NCI-H446 treated with DMSO at 0.1 percent for 48 hours (cell line): ENCODE results near the gene SLC35G6.
A peak's percentile ranks its signal among the peaks of the same experiment; 100 is the strongest.
"Not testable (repeated sequence)": the region's sequence is repeated elsewhere in the genome, so short reads cannot be mapped to it uniquely, and the experiment has no call there.

Experiments
- DNase-seq: peaks from one replicate; lab custom pipeline; 2025; lab: John Stamatoyannopoulos, UW

Gene SLC35G6

GRCh38 chr17:7481275-7481674 is at the start of gene SLC35G6:
Gene SLC35G6 (plus strand): TSS chr17:7481446. CDS start chr17:7481517, 71 bp downstream.
- not testable (repeated sequence) for DNase-seq

- no peak for DNase-seq
Measured at GRCh38 chr17:7432296-7432695, 49.0 kb upstream of the SLC35G6 start.

GRCh38 chr17:7435676-7436555 is 45.3 kb upstream of the SLC35G6 start:
- DNase-seq: no peak

GRCh38 chr17:7436556-7437368 is 44.5 kb upstream of the SLC35G6 start:
- peak; percentile 42 for DNase-seq

GRCh38 chr17:7437369-7437863 is 43.8 kb upstream of the SLC35G6 start:
- no peak for DNase-seq

- no peak for DNase-seq
Measured at GRCh38 chr17:7437950-7438614, 43.2 kb upstream of the SLC35G6 start.

- DNase-seq: no peak
Measured at GRCh38 chr17:7438656-7439460, 42.4 kb upstream of the SLC35G6 start.

GRCh38 chr17:7439462-7440112 is 41.7 kb upstream of the SLC35G6 start, which contains the start of gene FGF11:
Gene FGF11 (plus strand): TSS chr17:7439512. CDS start chr17:7439621, 109 bp downstream.
- DNase-seq: no peak

GRCh38 chr17:7440113-7440833 is 41.0 kb upstream of the SLC35G6 start:
- peak; percentile 39 for DNase-seq

GRCh38 chr17:7440834-7441195 is 40.4 kb upstream of the SLC35G6 start:
- DNase-seq: peak; percentile 59

- no peak for DNase-seq
Measured at GRCh38 chr17:7441266-7441665, 40.0 kb upstream of the SLC35G6 start.

GRCh38 chr17:7442142-7442541 is 39.1 kb upstream of the SLC35G6 start:
- DNase-seq: no peak

GRCh38 chr17:7443499-7444485 is 37.5 kb upstream of the SLC35G6 start:
- DNase-seq: no peak

GRCh38 chr17:7444682-7445618 is 36.3 kb upstream of the SLC35G6 start, which contains the start of gene CHRNB1:
Gene CHRNB1 (plus strand): TSS chr17:7445061. CDS start chr17:7445128, 67 bp downstream.
- peak; percentile 11 for DNase-seq

- no peak for DNase-seq
Measured at GRCh38 chr17:7445619-7445968, 35.7 kb upstream of the SLC35G6 start.

- no peak for DNase-seq
Measured at GRCh38 chr17:7448461-7448860, 32.8 kb upstream of the SLC35G6 start.

GRCh38 chr17:7459961-7460545 is 21.2 kb upstream of the SLC35G6 start:
- DNase-seq: no peak
